Loucy (cell line): Measurements from ENCODE around the gene ZIC1.

Source experiments
- CTCF ChIP-seq: fragments of 200-600 bp; sonication (generic); conservative IDR thresholded peaks from 2 replicates; pipeline ENCODE4 v1.5.1; 2014; ENCODE audit warnings: mild to moderate bottlenecking, antibody characterized with exemption, low read length
- EZH2phosphoT487 ChIP-seq: fragments of 200-600 bp; IDR thresholded peaks from 2 replicates; pipeline ENCODE4 v1.6.1; 2018; ENCODE audit warnings: antibody characterized with exemption, mild to moderate bottlenecking, moderate library complexity, borderline replicate concordance

DNA sequence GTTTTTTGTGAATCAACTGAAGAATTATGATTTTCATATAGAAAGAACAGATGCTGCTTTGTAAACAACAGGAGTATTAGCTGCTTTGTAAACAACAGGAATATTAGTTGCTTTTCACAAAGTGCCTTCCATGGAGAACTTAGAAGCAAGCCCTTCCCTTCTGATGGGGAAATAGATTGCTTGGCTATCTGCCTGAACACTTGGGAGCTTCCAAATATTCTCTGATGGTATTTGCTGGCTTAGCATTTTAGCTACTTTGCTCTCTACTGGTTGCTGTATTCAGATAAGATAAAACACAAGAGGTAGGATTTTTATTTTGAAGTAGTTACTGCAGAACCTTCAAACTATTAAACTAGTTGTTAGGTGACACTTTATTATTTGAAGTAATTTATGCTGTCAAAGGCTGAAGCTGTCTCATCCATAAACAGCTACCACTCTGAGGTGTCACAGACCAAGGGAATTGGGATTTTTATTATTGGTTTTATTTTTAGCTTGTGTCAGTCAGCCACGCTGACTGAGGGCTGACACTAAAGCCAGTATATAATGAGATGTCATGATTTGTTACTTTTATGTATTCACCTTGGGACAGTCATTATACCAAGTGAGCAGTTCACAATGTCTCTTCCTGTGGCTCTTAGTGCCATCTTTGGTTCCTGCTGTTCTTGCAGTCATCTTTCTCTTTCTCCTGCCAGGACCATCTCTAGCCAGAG, 50.0 kb downstream of the ZIC1 start:
- no peak for TF ChIP-seq CTCF
- no peak for TF ChIP-seq EZH2phosphoT487
